GM21528 (cell line): ENCODE measurements around the gene RFX6.

Experiments
- ATAC-seq: cut with Tn5 transposase; IDR thresholded peaks from one replicate; pipeline ENCODE4 v1.9.1; 2021; ENCODE audit warnings: mild to moderate bottlenecking, moderate library complexity; ENCODE audit not compliant: unreplicated experiment, low FRiP score

RFX6 gene

DNA sequence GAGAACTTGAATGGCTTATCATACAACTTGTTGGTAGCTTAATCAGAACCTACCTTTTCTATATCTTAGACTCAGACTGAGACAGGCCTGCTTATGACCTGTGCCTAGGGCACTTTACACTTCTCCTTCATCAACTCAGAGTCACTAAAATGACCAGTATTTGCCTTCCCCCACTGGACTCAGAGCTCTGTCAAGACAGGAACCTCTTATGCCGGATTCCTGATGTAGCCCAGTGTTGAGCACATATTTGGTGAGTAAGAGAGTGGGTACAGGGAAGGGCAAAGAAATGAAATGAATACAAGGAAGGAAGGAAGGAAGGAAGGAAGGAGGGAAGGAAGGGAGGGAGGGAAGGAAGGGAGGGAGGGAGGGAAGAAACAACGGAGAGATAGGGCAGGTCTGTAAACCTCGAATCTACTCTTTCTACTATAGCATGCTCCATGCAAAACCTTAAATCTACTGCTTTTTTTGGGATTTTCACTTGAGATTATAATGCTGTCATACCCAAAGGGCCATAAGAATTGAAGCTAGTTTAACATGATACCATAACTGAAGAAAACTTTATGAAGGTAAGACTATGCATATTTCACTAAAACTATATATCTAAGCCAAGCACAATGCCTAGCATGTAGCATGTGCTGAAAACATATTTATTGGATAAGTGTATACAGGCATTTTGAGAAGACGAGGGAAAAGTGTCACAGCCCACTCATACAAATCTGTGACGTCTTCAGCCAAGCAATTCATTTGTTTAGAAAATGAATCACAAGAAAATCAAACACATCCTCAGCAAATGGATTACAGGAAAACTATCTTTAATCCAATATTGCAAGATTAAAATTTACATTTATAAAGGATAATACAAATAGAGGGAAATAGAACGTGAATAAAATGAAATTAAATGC lies 89.9 kb downstream of the RFX6 start:
- ATAC-seq, result no peak

GRCh38 chr6:116969211-116969863 lies 92.3 kb downstream of the RFX6 start:
- ATAC-seq, result peak; percentile 89

DNA sequence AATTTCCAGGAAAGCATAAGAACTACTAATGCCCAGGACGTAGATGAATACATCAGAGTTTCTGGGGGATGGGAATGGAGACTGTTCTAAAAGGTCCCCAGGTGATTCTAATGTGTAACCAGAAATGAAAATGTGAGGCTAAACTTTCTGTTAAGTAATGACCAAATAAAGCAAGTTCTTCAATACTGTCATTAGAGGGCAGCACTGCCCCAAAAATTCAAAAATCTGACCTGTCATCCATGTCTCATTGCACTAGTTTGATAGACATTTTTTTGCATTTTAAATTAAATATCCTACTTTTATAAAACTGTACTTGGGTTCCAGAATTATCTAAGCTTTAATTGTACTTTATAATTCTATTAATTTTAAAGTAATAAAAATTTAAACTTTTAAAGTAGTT lies 94.9 kb downstream of the RFX6 start:
- peak; percentile 66 for ATAC-seq

DNA sequence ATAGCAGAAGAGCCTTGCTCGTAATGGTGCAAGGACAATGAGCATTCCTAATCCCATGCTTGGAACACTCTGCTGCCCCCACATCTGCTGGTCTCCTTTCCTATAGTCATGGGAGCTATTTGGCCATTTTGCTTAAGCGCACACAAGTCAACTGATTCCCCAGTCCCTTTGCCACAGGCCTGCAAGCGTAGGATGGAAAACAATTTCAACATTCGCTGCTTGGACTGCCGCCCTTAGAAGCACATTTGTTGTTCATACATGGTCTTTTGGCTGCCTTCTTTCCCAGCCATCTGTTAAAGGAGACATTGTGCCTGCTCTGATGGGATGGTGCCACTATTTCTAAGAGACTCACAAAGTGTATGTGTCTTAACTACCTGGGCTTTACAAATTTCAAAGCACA lies 96.9 kb downstream of the RFX6 start:
- no peak for ATAC-seq

- no peak for ATAC-seq
Observed at GRCh38 chr6:116974526-116975316, 97.7 kb downstream of the RFX6 start.

DNA sequence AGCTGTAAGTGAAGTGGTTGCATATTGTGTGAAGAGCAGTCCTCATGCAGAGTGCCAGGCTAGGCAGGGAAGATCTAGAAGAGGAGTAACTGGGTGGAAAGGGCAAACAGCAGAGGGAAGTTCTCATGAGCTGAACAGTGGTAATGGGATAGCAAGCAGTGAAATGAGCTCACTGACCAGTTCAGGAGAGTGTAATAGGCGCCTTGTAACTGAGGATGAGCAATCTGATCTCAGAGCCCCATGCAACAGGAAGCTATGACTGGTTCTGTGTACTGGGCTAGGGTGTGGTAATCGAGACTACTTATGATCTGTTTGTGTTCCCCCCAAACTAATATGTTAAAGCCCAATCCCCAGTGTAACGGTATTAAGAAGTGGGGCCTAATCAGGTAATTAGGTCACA lies 98.6 kb downstream of the RFX6 start:
- no peak for ATAC-seq

DNA sequence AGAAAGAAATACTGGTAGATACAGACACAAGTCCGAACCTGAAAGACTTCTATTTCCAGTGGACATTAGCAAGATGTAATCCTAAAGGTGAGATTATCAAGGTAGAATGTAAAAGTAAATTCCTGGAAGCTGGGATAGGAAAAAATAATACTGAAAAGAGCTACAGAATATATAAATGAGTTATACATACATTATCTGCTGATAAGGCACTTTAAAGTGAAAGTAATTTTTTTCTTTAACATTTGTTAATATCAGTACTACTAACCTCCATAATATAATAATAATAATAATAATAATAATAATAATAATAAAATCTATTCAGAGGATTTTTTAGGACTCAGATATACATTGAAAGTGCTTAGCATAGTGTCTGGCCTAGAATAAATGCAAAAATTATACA lies 102.5 kb downstream of the RFX6 start:
- ATAC-seq, result no peak
